ENCODE data around the gene DIS3L2. TPM values are rescaled to one million over a fixed set of nuclear protein-coding genes. Genes with fewer than 3 reads are reported as not detected.

The DIS3L2 gene
- total RNA-seq, 1 experiment from 2014 or later, result 39.1 TPM

DNA sequence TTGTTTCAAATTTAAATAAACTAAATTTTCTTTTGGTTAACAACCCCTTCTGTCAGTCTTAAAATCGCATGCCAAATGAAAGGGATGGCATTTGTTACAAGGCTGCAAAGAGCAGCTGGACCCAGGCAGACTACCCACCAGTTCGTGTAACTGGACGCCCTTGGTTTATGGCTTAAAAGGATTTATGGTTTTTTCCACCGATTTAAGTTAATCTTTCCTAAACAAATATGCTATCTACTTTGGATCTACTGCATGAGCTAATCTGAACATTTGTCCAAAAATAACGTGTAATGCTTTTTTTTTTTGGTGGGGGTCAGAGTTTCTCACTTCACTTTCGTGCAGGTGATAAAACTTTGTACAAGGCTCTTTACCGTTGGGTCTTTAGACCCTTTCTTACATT is 62.9 kb downstream of the DIS3L2 start:
- intact Hi-C loops (cut with micrococcal nuclease; ENCODE audit: unreplicated experiment), result no loop called here
- Histone ChIP-seq H3K4me2 (no peak overlapping the region), H3K36me3 (ENCODE audit: low read depth) (peaks cover 11% of the 10 kb centered on the region; the same call in 1 of the 2 replicates), H3K9me3 (ENCODE audit: insufficient read depth, low read depth) (no peaks in the 10 kb centered on the region), H3K79me2 (ENCODE audit: low read depth) (no peaks in the 10 kb centered on the region), H3F3A (ENCODE audit: insufficient read depth, low read depth) (no peaks in the 10 kb centered on the region; the same call in 1 of the 2 replicates), H2AFZ (no peak overlapping the region), H3K4me3 (no peak overlapping the region), H4K20me1 (ENCODE audit: insufficient read depth) (no peaks in the 10 kb centered on the region; the same call in 1 of the 2 replicates), H3K4me1 (replicated peaks; ENCODE audit: insufficient read depth) (no peaks in the 10 kb centered on the region), H3K27me3 (ENCODE audit: insufficient read depth, low read depth) (no peaks in the 10 kb centered on the region), H3K9me2 (ENCODE audit: insufficient read depth) (no peaks in the 10 kb centered on the region), H3K27ac (no peak overlapping the region)
- DNase-seq, result no peak
- TF ChIP-seq CTCF (conservative IDR thresholded peaks at IDR 0.05), result no peak
- TF ChIP-seq EZH2 (IDR thresholded peaks at IDR 0.05; ENCODE audit: low read depth), result no peak
- ChIA-PET POLR2A (ENCODE audit: unreplicated experiment) (no interaction called here), CTCF (no interaction called here)
- no TSS peak for BruUV-seq (replicated peaks)

DNA sequence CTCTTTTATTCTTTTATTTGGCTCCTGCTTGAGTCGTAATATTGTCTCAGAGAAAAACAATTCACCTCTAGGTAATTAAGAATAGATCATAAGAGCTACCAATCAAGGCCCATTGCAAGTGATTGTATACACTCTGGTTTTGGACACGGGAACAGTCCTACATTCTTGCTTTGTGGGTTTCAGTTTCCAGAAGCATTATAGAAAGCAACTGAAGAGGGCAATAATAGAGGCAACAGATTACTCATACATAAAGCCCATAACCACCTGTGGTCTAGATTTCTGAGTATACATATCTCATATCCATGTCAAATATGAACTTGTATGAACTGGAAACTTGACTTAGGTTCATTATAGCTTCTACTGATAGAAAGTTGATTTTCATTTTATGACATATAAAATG is 65.4 kb downstream of the DIS3L2 start:
- Histone ChIP-seq H3K27ac (no peak overlapping the region), H3F3A (ENCODE audit: insufficient read depth, low read depth) (no peaks in the 10 kb centered on the region), H3K9me3 (ENCODE audit: insufficient read depth, low read depth) (no peaks in the 10 kb centered on the region), H4K20me1 (ENCODE audit: insufficient read depth) (no peaks in the 10 kb centered on the region; the same call in 1 of the 2 replicates), H3K4me3 (no peak overlapping the region), H2AFZ (no peak overlapping the region), H3K27me3 (ENCODE audit: insufficient read depth, low read depth) (no peaks in the 10 kb centered on the region), H3K79me2 (ENCODE audit: low read depth) (no peaks in the 10 kb centered on the region), H3K9me2 (ENCODE audit: insufficient read depth) (no peaks in the 10 kb centered on the region), H3K4me2 (no peak overlapping the region), H3K4me1 (replicated peaks; ENCODE audit: insufficient read depth) (no peaks in the 10 kb centered on the region), H3K36me3 (ENCODE audit: low read depth) (peaks cover 18% of the 10 kb centered on the region; the same call in 1 of the 2 replicates)
- no peak for DNase-seq
- BruUV-seq (replicated peaks), result no TSS peak
- TF ChIP-seq CTCF (conservative IDR thresholded peaks at IDR 0.05) (no peak), EZH2 (IDR thresholded peaks at IDR 0.05; ENCODE audit: low read depth) (no peak)
- ChIA-PET POLR2A (ENCODE audit: unreplicated experiment) (no interaction called here), CTCF (no interaction called here)
- intact Hi-C loops (cut with micrococcal nuclease; ENCODE audit: unreplicated experiment), result no loop called here

DNA sequence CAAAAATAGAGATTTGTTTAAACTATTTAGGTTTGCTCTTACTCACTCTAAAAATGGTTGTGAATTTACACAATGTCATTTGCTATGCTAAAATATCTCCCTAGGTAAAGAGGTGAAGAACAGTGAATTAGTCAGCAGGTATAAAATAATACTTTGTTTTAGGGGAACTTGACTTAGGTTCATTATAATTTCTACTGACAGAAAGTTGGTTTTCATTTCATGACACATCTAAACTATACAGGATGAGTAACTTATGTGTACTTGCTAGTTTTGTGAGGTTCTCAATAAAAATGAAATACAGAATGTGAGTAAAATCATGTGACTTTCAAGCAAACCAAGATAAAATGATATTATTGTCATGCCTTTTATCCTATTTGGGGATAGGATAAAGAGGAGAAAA is 66.0 kb downstream of the DIS3L2 start:
- no peak overlapping the region for H2AFZ ChIP-seq
- H3F3A ChIP-seq (ENCODE audit: insufficient read depth, low read depth), result no peaks in the 10 kb centered on the region
- no peaks in the 10 kb centered on the region for H3K9me2 ChIP-seq (ENCODE audit: insufficient read depth)
- H4K20me1 ChIP-seq (ENCODE audit: insufficient read depth), result no peaks in the 10 kb centered on the region; the same call in 1 of the 2 replicates
- no peak overlapping the region for H3K4me2 ChIP-seq
- TF ChIP-seq EZH2 (IDR thresholded peaks at IDR 0.05; ENCODE audit: low read depth) (no peak), CTCF (conservative IDR thresholded peaks at IDR 0.05) (no peak)
- no peaks in the 10 kb centered on the region for H3K9me3 ChIP-seq (ENCODE audit: insufficient read depth, low read depth)
- H3K36me3 ChIP-seq (ENCODE audit: low read depth), result peaks cover 18% of the 10 kb centered on the region; the same call in 1 of the 2 replicates
- H3K27ac ChIP-seq, result no peak overlapping the region
- no peaks in the 10 kb centered on the region for H3K27me3 ChIP-seq (ENCODE audit: insufficient read depth, low read depth)
- no peaks in the 10 kb centered on the region for H3K79me2 ChIP-seq (ENCODE audit: low read depth)
- no peak for DNase-seq
- POLR2A ChIA-PET (ENCODE audit: unreplicated experiment), result no interaction called here
- no peak overlapping the region for H3K4me3 ChIP-seq
- CTCF ChIA-PET, result no interaction called here
- H3K4me1 ChIP-seq (replicated peaks; ENCODE audit: insufficient read depth), result no peaks in the 10 kb centered on the region
- intact Hi-C loops (cut with micrococcal nuclease; ENCODE audit: unreplicated experiment), result no loop called here
- no TSS peak for BruUV-seq (replicated peaks)
